HG03439 (cell line): Measurements from ENCODE around the gene VWA1.

Source experiments
- ATAC-seq: cut with Tn5 transposase; IDR thresholded peaks from one replicate; pipeline ENCODE4 v1.9.1; 2021; ENCODE audit warnings: mild to moderate bottlenecking, moderate library complexity; ENCODE audit not compliant: unreplicated experiment

VWA1 gene, protein sequence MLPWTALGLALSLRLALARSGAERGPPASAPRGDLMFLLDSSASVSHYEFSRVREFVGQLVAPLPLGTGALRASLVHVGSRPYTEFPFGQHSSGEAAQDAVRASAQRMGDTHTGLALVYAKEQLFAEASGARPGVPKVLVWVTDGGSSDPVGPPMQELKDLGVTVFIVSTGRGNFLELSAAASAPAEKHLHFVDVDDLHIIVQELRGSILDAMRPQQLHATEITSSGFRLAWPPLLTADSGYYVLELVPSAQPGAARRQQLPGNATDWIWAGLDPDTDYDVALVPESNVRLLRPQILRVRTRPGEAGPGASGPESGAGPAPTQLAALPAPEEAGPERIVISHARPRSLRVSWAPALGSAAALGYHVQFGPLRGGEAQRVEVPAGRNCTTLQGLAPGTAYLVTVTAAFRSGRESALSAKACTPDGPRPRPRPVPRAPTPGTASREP

DNA sequence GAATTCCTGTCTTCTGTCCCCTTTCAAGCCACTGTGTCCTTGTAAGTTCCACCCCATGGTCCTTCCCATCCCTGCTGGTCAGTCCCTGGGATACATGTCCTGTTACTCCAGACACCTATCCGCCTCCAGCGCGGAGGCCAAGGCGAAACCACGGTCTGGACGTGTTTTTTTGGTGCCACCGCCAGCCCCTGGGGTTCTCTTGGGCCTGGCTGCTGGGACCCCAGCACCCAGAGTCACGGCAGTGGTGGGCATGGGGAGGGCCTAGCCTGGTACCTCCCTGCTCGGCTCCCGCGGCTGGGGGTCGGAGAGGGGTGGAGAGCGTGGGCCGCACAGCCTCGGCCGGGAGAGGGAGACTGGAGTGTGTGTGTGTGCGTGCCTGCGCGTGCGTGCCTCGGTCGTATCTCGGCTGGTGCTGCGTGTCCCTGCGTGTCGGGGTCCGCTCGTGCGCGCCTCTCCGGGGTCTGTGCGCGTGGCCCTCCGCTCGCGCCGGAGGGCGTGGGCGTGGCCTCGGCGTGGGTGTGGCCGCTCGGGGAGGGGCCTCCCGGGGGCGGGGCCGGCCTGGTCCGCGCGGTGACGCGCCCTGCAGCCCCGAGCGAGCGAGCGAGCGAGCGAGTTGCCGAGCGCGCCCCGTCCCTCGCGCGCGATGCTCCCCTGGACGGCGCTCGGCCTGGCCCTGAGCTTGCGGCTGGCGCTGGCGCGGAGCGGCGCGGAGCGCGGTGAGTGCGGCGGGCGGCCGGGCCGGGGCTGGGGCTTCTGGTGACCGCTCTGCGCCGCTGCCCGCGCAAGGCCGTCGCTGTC lies at the start of gene VWA1:
TSS of gene VWA1 (plus strand) at position 585 of the 798 bp plus-strand sequence. CDS start at position 644, 59 bp downstream.
- no peak for ATAC-seq

DNA sequence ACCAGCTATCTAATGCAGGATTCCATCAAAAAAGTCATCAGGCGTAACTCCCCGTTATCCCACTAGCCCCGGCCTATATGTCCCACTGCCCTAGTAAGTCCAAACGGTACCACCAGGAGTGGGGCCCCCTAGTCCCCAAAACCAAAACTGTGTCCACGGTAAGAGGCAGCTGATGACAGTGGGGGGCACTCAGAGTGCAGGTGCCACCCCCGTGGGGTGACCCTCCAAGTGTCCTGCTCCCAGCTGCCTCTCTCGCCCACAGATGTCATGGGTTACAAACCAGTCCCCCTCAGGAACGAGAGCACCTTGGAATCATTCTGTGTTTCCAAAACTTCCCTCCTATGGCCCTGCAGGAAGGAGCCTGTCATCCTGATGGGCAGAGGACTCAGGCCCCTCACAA lies 49.6 kb upstream of the VWA1 start:
- ATAC-seq = no peak

DNA sequence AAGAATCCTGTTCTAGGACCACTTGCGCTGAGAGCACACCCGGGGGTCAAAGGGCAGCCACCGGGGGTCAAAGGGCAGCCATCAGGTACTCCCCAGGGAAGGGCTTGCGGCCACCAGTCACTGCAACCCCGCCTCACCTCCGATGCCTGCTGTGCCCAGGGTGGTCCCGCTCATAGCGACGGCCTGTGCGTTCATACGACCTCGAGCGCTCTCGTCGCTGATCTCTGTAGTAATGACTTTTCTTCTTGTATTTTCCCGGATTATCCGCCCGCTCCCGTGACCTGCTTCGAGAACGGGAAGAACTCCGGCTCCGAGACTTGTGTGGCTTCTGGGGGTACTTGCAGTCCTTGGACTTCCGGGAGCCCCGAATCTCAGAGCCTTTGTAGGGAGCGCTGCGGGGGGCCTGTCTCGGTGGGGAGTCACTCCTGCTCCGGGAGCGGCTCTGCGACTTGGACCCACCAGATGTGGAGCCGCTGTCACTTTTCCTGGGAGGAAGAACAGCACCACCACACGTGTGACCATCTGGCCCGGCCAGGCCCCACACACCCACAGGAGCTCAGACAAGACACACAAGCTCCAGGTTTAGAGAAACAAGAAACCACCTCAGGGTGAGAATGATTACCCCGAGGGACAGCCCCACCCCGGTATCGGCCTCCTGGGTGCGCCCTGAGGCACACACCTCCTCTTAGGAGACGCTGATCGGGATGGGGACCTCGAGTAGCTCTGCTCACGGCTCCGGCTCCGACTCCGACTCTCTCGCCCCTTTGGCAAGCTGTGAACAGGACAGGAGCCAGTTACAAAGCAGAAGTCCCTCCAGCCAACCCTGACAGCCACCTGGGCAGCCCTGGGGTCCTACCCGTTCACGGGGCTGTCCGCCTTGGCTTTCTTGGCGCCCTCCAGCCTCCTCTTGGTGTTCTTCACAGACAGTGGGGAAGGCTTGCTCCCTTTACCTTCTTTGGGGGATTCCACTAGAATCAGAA lies 48.1 kb upstream of the VWA1 start:
- ATAC-seq = no peak

- no peak for ATAC-seq
These were observed 47.4 kb upstream of the VWA1 start for GRCh38 chr1:1388078-1388472.

GRCh38 chr1:1390675-1391074 lies 44.8 kb upstream of the VWA1 start:
- no peak for ATAC-seq

DNA sequence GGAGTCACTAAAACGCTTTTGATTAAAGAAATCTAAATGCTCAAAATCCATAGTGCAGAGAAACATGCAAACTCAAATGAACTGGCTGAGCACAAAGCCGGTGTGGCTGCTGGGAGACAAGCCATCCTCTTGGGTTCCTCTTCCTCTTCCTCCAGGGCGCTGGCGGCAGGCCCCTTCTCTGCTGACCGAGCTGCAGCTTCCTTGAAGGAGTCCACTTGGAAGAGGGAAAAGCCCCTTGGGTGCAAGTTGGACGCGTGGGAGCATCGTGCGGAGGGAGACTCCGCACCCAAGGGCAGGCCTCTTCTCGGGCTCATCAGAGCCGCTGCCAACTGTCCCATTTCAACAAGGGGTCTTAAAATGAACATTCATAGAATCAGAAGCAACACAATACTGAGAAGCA lies 44.3 kb upstream of the VWA1 start:
- no peak for ATAC-seq

DNA sequence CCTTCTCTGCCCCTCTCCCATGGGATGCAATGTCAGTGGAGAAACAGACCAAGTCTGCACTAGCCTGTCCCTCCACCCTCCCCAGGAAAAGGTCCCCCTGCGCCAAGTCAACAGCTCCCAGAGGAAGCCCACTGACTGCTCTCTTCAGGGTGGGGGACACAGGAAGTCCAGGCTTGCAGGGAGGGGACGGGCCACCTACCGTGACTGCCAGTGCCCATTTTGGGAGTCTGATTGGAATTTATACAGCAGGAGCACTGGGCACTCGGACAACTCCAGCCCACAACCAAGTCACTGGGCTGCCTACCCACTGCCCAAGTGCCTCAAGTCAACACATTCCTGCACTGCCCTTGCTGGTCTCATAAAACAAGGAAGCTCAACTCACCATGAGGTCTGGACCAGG lies 42.5 kb upstream of the VWA1 start:
- no peak for ATAC-seq

DNA sequence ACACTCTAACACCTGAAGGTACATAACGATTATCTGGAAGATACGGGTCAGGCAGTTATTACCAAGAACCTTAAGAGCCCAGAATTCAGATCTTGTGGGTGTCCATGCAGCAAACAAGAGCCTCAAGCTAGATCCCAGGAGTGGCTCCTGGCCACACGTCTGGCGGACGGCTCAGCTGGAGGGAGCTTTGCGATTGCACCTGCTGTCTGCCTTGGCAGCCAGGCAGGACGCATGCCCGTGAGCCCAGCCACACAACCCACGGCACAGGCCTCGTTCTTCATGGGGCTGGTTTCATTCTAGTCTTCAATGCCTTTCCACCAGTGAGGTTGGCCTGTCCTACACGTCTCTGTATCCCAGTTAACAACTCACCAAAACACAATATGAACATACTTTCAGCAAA lies 42.1 kb upstream of the VWA1 start:
- no peak for ATAC-seq

- ATAC-seq = no peak
These were observed 41.4 kb upstream of the VWA1 start for GRCh38 chr1:1394116-1394515.

- no peak for ATAC-seq
These were observed 40.3 kb upstream of the VWA1 start for GRCh38 chr1:1395166-1395565.

GRCh38 chr1:1397839-1398523 lies 37.5 kb upstream of the VWA1 start:
- no peak for ATAC-seq

DNA sequence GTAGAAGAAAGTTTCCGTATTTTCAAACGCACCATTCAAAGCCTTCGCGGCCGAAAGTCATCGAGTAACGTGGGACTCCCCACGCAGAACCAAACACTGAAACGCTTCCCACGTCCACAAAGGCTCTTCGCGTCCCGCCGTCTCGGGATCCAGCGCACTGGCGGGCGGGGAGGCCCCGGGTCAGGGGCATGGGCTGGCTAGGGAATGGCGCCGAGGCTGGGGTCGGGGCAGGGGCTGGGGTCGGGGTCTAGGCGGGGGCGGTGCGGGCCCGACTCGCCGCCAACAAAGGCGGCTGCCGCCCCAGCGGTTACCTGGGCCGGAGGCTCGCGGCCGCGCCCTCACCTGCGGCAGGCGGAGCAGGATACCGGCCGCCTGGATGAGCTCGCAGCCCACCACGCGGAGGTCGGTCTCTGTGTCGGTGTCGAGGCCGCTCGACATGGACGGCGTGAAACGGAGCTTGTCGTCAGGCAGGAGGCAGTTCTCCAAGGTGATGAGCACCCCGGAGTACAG lies 36.8 kb upstream of the VWA1 start:
- ATAC-seq = peak; percentile 14

DNA sequence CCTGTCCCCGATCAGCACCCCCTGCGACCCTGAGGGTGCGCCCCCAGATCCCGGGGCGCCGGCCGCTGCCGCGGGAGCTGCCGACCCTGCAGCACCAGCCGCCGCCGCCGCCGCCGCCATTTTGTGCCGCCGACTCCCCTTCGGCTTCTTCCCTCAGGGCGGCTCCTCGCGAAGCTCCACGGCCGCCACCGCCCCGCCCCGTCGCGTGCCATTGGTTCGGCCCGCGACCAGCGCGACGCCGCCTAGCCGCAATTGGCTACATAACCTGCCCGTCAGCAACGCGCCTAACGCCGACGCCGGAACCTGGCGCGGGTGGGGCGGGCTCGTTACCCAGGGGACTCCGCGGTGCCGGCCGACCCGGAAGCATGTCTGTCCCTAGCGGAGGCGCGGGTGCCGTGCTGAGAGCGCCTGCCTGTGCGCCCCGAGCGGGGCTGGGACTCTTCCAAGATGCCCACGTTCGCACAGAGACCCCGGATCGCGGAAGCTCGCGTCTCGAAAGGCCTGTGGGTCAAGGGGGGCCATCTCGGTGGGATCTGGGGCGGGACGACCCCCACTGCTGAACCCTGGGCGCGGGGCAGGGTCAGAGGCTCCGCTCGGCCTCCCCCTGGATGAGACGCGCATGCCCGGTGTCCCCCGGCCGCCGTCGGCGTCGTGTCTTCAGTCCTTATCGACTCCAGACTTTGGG lies 36.2 kb upstream of the VWA1 start, which contains the start of gene CCNL2:
TSS of gene CCNL2 (minus strand) at position 149 of the 685 bp plus-strand sequence. CDS start at position 120, 29 bp downstream.
- peak; percentile 87 for ATAC-seq

DNA sequence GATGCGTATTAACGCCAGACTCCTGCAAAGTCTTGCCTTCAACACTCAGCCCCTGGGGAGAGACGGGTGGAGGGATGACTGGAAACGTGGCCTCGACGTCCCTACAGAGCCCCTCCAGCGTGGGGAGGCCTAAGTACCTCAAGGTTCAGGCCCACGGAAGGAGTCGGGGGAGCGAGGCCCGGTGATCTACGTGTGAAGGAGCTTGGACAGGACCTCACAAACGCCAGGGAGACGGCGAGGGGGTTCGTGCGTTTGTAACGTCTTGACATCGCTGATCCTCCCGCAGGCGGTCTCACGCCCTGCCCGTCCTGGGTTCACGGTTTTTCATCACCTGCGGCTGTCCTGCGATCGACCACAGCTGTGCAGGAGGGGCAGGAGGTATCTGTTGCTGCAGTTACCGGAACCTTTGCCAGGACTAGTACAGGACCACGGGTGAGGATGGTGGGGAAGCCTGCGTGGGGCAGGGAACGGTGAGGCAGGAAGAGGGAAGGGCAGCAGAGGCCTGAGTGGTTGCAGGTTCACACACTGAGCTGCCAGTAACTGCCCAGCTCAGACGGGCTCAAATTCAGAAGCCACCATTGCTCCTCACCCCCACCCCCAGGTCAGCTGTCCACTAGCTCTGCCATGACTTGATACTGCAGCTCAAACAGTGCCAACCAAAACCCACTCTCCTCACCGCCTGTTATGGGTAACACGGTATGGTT lies 35.5 kb upstream of the VWA1 start:
- ATAC-seq = peak; percentile 2

DNA sequence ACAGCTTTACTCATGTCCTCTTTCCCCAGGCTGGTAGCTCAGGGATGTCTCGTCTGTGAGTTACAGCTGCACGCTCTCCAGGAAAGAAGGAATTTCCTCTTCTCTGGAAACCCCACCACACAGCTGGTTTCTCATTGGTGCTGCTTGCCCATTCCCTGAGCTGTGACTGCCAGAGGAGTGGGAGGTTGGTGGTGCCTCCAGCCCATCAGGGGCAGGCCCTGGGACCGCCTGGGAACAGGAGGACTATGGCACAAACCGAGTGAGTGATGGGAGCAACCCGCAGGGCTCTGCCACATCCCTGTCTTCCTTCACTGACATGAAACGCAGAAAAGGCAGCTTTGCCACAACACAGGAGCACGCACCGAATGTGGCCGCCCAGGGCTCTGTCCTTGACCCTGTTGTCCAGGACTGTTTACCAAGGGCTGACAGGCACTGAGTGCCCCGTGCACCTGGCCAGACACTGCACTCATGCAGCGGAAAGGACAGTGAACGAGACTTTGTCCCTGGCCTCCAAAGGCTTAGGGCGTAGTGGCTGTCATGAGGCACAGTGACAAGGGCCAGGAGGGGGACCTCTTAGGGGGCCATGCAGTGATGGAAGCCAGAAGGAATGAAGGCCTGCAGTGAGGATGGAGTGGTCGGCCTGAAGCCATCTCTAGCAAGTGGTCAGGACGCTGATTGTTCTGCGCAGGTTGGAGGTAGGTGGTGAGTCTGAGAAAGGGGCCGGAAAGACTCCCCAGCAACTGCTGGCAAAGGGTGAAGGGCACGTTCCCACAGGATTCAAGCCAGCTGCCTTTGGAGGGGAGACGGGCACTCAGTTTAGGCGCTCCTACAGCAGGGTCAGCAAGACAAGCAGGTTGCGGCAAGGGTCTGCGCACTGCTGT lies 34.7 kb upstream of the VWA1 start:
- no peak for ATAC-seq

- no peak for ATAC-seq
These were observed 34.0 kb upstream of the VWA1 start for GRCh38 chr1:1401457-1402010.

DNA sequence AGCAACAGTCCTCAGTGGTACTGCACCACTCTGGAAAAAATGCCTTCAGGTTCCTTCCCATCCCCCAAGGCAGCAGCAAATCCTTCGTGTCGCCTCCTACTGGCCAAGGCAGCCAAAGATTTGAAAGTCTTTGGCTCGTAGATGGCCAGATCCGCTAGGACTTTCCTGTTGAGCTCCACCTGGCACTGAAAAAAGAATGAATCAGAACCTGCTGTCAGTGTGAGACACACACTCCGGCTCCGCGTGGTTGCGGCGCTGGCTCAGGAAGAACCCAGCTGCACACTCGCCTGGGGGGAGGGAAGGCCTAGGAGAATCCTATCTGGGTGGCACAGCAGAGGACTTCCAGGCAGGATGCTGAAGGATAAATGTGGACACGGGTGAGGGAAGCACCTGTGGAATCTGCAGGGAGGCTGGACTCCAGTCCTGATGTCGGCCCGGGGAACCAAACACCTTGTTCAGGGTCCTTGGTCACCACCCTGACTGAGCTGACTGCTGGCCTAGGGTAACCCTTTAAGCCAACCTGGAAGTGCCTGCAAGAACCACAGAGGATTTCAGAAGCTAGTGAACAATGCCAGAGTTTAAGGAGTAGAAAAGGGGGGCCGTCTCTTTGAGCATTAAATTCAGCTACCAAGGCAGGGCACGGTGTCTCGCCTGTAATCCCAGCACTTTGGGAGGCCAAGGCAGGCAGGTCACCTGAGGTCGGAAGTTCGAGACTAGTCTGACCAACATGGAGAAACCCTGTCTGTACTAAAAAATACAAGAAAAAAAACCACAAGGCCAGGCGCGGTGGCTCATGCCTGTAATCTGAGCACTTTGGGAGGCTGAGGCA lies 33.2 kb upstream of the VWA1 start:
- no peak for ATAC-seq
